WERI-Rb-1 (cell line): Measurements from ENCODE around the gene CENPT.

Experiments
- DNase-seq: peaks from one replicate; pipeline ENCODE4 v3.0.0-alpha.2; 2020
- H3K27ac ChIP-seq: fragments of 250-450 bp; sonication (Bioruptor Pico); 2 replicates; pipeline ENCODE4 v1.5.1; 2020; ENCODE audit warnings: mild to moderate bottlenecking, moderate library complexity
- H3K27me3 ChIP-seq: fragments of 250-450 bp; sonication (Bioruptor Pico); 2 replicates; pipeline ENCODE4 v1.5.1; 2021; ENCODE audit warnings: mild to moderate bottlenecking, low read depth, moderate library complexity; ENCODE audit not compliant: insufficient read depth, severe bottlenecking
- H3K36me3 ChIP-seq: fragments of 250-450 bp; sonication (Bioruptor Pico); 2 replicates; pipeline ENCODE4 v1.5.1; 2020; ENCODE audit warnings: mild to moderate bottlenecking, moderate library complexity
- H3K4me3 ChIP-seq: 2 replicates; pipeline ENCODE4 v1.5.1; 2011; ENCODE audit warnings: low read depth, mild to moderate bottlenecking, control low read depth, low read length
- H3K9me3 ChIP-seq: fragments of 250-450 bp; sonication (Bioruptor Pico); 2 replicates; pipeline ENCODE4 v1.5.1; 2021; ENCODE audit warnings: mild to moderate bottlenecking, moderate library complexity; ENCODE audit not compliant: severe bottlenecking
- CTCF ChIP-seq: IDR thresholded peaks from 2 replicates; pipeline ENCODE4 v1.5.1; 2011; ENCODE audit warnings: low read depth, mild to moderate bottlenecking, control low read depth, inconsistent platforms, low read length

Gene CENPT

GRCh38 chr16:67847064-67847861 lies at the start of gene CENPT:
Gene CENPT, minus strand, starts transcription at chr16:67847693. Its CDS starts 13,834 bp downstream, at chr16:67833859.
- peak within 1 kb of the TSS; percentile 90 for H3K4me3 ChIP-seq
- TF ChIP-seq CTCF = no peak
- no peaks in the 10 kb centered on the region for H3K27me3 ChIP-seq
- no peaks in the 10 kb centered on the region for H3K9me3 ChIP-seq
- peak within 1 kb of the TSS; percentile 89 for H3K27ac ChIP-seq
- peaks cover 55% of the 10 kb centered on the region for H3K36me3 ChIP-seq
- DNase-seq = no peak

- no peaks in the 10 kb centered on the region; the same call in 1 of the 2 replicates for H3K36me3 ChIP-seq
- TF ChIP-seq CTCF = no peak
- H3K4me3 ChIP-seq = no peak overlapping the region
- no peak for DNase-seq
- no peaks in the 10 kb centered on the region for H3K27me3 ChIP-seq
- H3K9me3 ChIP-seq = no peaks in the 10 kb centered on the region
- no peak overlapping the region for H3K27ac ChIP-seq
Observed at GRCh38 chr16:67897231-67897630, 49.7 kb upstream of the CENPT start.

- DNase-seq = peak; percentile 58
- no peaks in the 10 kb centered on the region for H3K27me3 ChIP-seq
- no peaks in the 10 kb centered on the region; the same call in 1 of the 2 replicates for H3K36me3 ChIP-seq
- H3K27ac ChIP-seq = peak overlapping the region; percentile 93
- peak overlapping the region; percentile 88 for H3K4me3 ChIP-seq
- H3K9me3 ChIP-seq = no peaks in the 10 kb centered on the region
- no peak for TF ChIP-seq CTCF
Observed at GRCh38 chr16:67893743-67894399, 46.4 kb upstream of the CENPT start.

- TF ChIP-seq CTCF = no peak
- H3K27me3 ChIP-seq = no peaks in the 10 kb centered on the region
- no peaks in the 10 kb centered on the region; the same call in 1 of the 2 replicates for H3K36me3 ChIP-seq
- H3K27ac ChIP-seq = peak within 1 kb of the TSS; percentile 93
- peak; percentile 97 for DNase-seq
- peak within 1 kb of the TSS; percentile 88 for H3K4me3 ChIP-seq
- H3K9me3 ChIP-seq = no peaks in the 10 kb centered on the region
Observed at GRCh38 chr16:67892899-67893742, 45.6 kb upstream of the CENPT start, which contains the start of gene PSKH1. Gene PSKH1, plus strand, starts transcription at chr16:67893254. Its CDS starts 15,496 bp downstream, at chr16:67908750.

GRCh38 chr16:67892375-67892774 lies 44.9 kb upstream of the CENPT start:
- H3K27me3 ChIP-seq = no peaks in the 10 kb centered on the region
- no peaks in the 10 kb centered on the region; the same call in 1 of the 2 replicates for H3K36me3 ChIP-seq
- peak overlapping the region; percentile 38 for H3K4me3 ChIP-seq
- no peak for DNase-seq
- peak overlapping the region; percentile 52 for H3K27ac ChIP-seq
- H3K9me3 ChIP-seq = no peaks in the 10 kb centered on the region
- no peak for TF ChIP-seq CTCF
